Mesendoderm (in vitro differentiated cells): ENCODE measurements around the gene GLIPR1L1.

Experiments used
- DNase-seq: peaks from one replicate; pipeline ENCODE4 v3.0.0; 2013
- H2AK5ac ChIP-seq: 2 replicates; pipeline ENCODE4 v1.6.1; 2013; ENCODE audit warnings: low read length, inconsistent platforms
- H2BK120ac ChIP-seq: 2 replicates; pipeline ENCODE4 v1.6.1; 2013; ENCODE audit warnings: low read depth, mild to moderate bottlenecking, low read length, moderate library complexity, mixed read lengths
- H2BK15ac ChIP-seq: replicated peaks from 2 replicates; pipeline ENCODE4 v1.6.1; 2013; ENCODE audit warnings: low read depth, mild to moderate bottlenecking, moderate library complexity
- H2BK5ac ChIP-seq: 2 replicates; pipeline ENCODE4 v1.6.1; 2013; ENCODE audit warnings: low read length, inconsistent platforms
- H3K18ac ChIP-seq: 2 replicates; pipeline ENCODE4 v1.6.1; 2013; ENCODE audit warnings: mild to moderate bottlenecking, low read length, mixed read lengths
- H3K23ac ChIP-seq: one replicate; pipeline ENCODE4 v1.6.1; 2013; ENCODE audit warnings: low read length
- H3K27ac ChIP-seq: 2 replicates; pipeline ENCODE4 v1.5.1; 2013; ENCODE audit warnings: low read depth, mild to moderate bottlenecking, inconsistent platforms, low read length, moderate library complexity
- H3K27me3 ChIP-seq: 2 replicates; pipeline ENCODE4 v1.6.1; 2013; ENCODE audit warnings: low read length, control low read depth, mild to moderate bottlenecking, inconsistent platforms; ENCODE audit not compliant: insufficient read depth, poor library complexity
- H3K36me3 ChIP-seq: 2 replicates; pipeline ENCODE4 v1.6.1; 2013; ENCODE audit warnings: low read length, inconsistent platforms; ENCODE audit not compliant: control insufficient read depth, insufficient read depth
- H3K4ac ChIP-seq: one replicate; pipeline ENCODE4 v1.6.1; 2013; ENCODE audit warnings: low read depth, mild to moderate bottlenecking, low read length, moderate library complexity
- H3K4me1 ChIP-seq: 2 replicates; pipeline ENCODE4 v1.6.1; 2013; ENCODE audit warnings: low read depth, low read length, inconsistent platforms; ENCODE audit not compliant: control insufficient read depth
- H3K4me2 ChIP-seq: 2 replicates; pipeline ENCODE4 v1.6.1; 2013; ENCODE audit warnings: low read length
- H3K4me3 ChIP-seq: 2 replicates; pipeline ENCODE4 v1.5.1; 2013; ENCODE audit warnings: mild to moderate bottlenecking, low read length
- H3K56ac ChIP-seq: one replicate; pipeline ENCODE4 v1.6.1; 2013; ENCODE audit warnings: low read length
- H3K79me1 ChIP-seq: 2 replicates; pipeline ENCODE4 v1.6.1; 2013; ENCODE audit warnings: low read length, inconsistent platforms
- H3K79me2 ChIP-seq: 2 replicates; pipeline ENCODE4 v1.6.1; 2013; ENCODE audit warnings: mild to moderate bottlenecking, low read length; ENCODE audit not compliant: control insufficient read depth, insufficient read depth
- H3K9ac ChIP-seq: 2 replicates; pipeline ENCODE4 v1.6.1; 2013; ENCODE audit warnings: low read length, inconsistent platforms
- H4K5ac ChIP-seq: one replicate; pipeline ENCODE4 v1.6.1; 2013; ENCODE audit warnings: low read length
- H4K8ac ChIP-seq: one replicate; pipeline ENCODE4 v1.6.1; 2013; ENCODE audit warnings: low read depth, mild to moderate bottlenecking, control low read depth, low read length, moderate library complexity
- WGBS: extraction: QIAGEN DNeasy Blood & Tissue Kit; methylation state at CpG from one replicate; pipeline ENCODE4 v1.1.7; 2013; ENCODE audit warnings: low lambda C conversion rate, missing lambda C conversion rate; ENCODE audit not compliant: insufficient coverage; ENCODE audit errors: extremely low coverage; 5-methylcytosine and 5-hydroxymethylcytosine counted together

Gene GLIPR1L1

GRCh38 chr12:75404231-75404630, 69.8 kb downstream of the GLIPR1L1 start:
- Histone ChIP-seq H2BK120ac (no peak overlapping the region), H4K5ac (no peak overlapping the region), H3K23ac (no peak overlapping the region), H2BK5ac (no peak overlapping the region), H3K18ac (no peak overlapping the region), H3K27me3 (no peaks in the 10 kb centered on the region), H3K79me1 (no peaks in the 10 kb centered on the region), H2AK5ac (no peak overlapping the region), H3K4me2 (no peak overlapping the region), H3K79me2 (no peaks in the 10 kb centered on the region), H3K36me3 (no peaks in the 10 kb centered on the region), H3K9ac (no peak overlapping the region), H4K8ac (no peak overlapping the region), H3K4me1 (no peaks in the 10 kb centered on the region), H3K4me3 (no peak overlapping the region), H2BK15ac (no peak overlapping the region), H3K56ac (no peak overlapping the region), H3K4ac (no peak overlapping the region), H3K27ac (no peak overlapping the region)
- WGBS: no CpG with 5 or more reads among the region's 1 CpG
- no peak for DNase-seq

DNA sequence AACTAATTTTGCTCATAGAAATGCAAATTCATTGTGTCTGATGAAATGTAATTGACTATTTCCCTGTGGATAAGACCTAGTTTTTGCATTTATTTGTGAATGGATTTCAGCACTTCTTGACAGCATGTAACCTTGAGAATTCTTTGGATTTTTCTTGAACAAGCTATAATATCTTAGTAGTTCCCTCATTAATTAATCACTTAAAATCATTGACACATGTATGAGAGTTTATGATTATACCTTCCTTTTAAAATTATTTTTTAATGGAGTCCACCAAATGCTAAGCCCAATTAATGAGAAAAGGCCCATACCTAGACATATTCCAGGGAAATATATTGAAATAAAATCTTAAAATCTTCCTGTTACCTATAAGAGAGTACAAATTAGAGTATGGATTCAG, 73.2 kb downstream of the GLIPR1L1 start:
- no peak overlapping the region for H3K27ac ChIP-seq
- no peak overlapping the region for H3K18ac ChIP-seq
- no peak overlapping the region for H3K23ac ChIP-seq
- no peaks in the 10 kb centered on the region for H3K4me1 ChIP-seq
- no peak overlapping the region for H2BK120ac ChIP-seq
- H3K4me3 ChIP-seq: no peak overlapping the region
- H2BK5ac ChIP-seq: no peak overlapping the region
- H3K79me2 ChIP-seq: no peaks in the 10 kb centered on the region
- no peak overlapping the region for H3K9ac ChIP-seq
- no peak overlapping the region for H2AK5ac ChIP-seq
- H4K5ac ChIP-seq: no peak overlapping the region
- no peak overlapping the region for H3K56ac ChIP-seq
- H3K79me1 ChIP-seq: no peaks in the 10 kb centered on the region
- H4K8ac ChIP-seq: no peak overlapping the region
- no peak for DNase-seq
- no peaks in the 10 kb centered on the region for H3K36me3 ChIP-seq
- H3K4ac ChIP-seq: no peak overlapping the region
- H3K4me2 ChIP-seq: no peak overlapping the region
- no peaks in the 10 kb centered on the region for H3K27me3 ChIP-seq
- H2BK15ac ChIP-seq: no peak overlapping the region

DNA sequence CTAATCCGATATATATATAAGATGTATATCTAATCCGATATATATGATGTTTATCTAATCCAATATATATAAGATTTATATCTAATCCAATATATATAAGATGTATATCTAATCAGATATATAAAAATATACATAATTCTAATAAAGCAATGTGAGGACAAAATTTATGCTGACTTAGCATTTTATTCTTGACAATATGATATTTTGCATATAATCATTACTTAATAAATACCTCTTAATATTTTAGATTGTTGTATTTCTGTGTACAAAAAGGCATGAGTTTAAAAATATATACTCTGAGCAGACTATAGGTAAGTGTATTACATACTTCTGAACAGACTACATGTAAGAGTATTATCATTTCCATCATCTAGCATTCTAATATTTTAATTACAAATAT, 75.4 kb downstream of the GLIPR1L1 start:
- no peak overlapping the region for H2BK5ac ChIP-seq
- H3K36me3 ChIP-seq: no peaks in the 10 kb centered on the region
- no peak overlapping the region for H3K4me3 ChIP-seq
- no peak for DNase-seq
- no peak overlapping the region for H2BK15ac ChIP-seq
- no peak overlapping the region for H3K4ac ChIP-seq
- H3K9ac ChIP-seq: no peak overlapping the region
- H3K79me1 ChIP-seq: no peaks in the 10 kb centered on the region
- WGBS: no CpG with 5 or more reads among the region's 2 CpGs
- no peaks in the 10 kb centered on the region for H3K4me1 ChIP-seq
- H4K8ac ChIP-seq: no peak overlapping the region
- no peak overlapping the region for H2AK5ac ChIP-seq
- H4K5ac ChIP-seq: no peak overlapping the region
- no peak overlapping the region for H2BK120ac ChIP-seq
- H3K56ac ChIP-seq: no peak overlapping the region
- H3K79me2 ChIP-seq: no peaks in the 10 kb centered on the region
- H3K27me3 ChIP-seq: no peaks in the 10 kb centered on the region
- H3K4me2 ChIP-seq: no peak overlapping the region
- H3K23ac ChIP-seq: no peak overlapping the region
- no peak overlapping the region for H3K18ac ChIP-seq
- H3K27ac ChIP-seq: no peak overlapping the region

- Histone ChIP-seq H3K4ac (no peak overlapping the region), H3K4me2 (no peak overlapping the region), H3K56ac (no peak overlapping the region), H2BK5ac (no peak overlapping the region), H4K8ac (no peak overlapping the region), H3K36me3 (no peaks in the 10 kb centered on the region), H2BK15ac (no peak overlapping the region), H3K79me1 (no peaks in the 10 kb centered on the region), H3K4me3 (no peak overlapping the region), H3K27ac (no peak overlapping the region), H3K79me2 (no peaks in the 10 kb centered on the region), H4K5ac (no peak overlapping the region), H2BK120ac (no peak overlapping the region), H3K4me1 (no peaks in the 10 kb centered on the region), H2AK5ac (no peak overlapping the region), H3K23ac (no peak overlapping the region), H3K9ac (no peak overlapping the region), H3K18ac (no peak overlapping the region), H3K27me3 (no peaks in the 10 kb centered on the region)
- no CpG with 5 or more reads among the region's 1 CpG for WGBS
- DNase-seq: no peak
Observed at GRCh38 chr12:75414671-75415070, 80.2 kb downstream of the GLIPR1L1 start.

DNA sequence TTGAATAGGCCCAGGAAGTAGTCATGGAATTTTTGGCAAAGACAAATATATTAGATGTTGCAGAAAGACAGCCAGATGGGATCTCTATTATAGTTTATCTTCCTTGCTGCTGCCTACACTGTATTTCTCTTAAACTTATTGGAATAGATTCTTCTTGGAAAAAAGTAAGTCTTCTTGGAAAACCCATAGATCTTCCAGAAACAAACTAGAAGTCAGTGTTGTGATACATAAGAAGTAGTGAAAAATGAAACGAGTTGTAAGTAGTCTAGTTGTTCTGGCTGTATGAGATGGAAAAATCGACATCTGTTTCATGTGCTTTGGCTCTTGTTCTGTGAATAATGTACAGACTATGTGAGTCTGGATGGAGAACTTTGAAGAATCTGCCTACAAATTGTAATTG, 85.4 kb downstream of the GLIPR1L1 start:
- Histone ChIP-seq H2AK5ac (no peak overlapping the region), H3K18ac (no peak overlapping the region), H3K27ac (no peak overlapping the region), H3K27me3 (no peaks in the 10 kb centered on the region), H3K4ac (no peak overlapping the region), H2BK5ac (no peak overlapping the region), H3K4me2 (no peak overlapping the region), H3K36me3 (no peaks in the 10 kb centered on the region), H3K79me2 (no peaks in the 10 kb centered on the region), H3K4me3 (no peak overlapping the region), H3K23ac (no peak overlapping the region), H3K56ac (no peak overlapping the region), H2BK15ac (no peak overlapping the region), H3K4me1 (no peaks in the 10 kb centered on the region), H4K8ac (no peak overlapping the region), H3K9ac (no peak overlapping the region), H3K79me1 (no peaks in the 10 kb centered on the region), H2BK120ac (no peak overlapping the region), H4K5ac (no peak overlapping the region)
- WGBS: no CpG with 5 or more reads among the region's 2 CpGs
- no peak for DNase-seq
